HepG2 (cell line): ENCODE results near the gene MYRIP. TPM values are rescaled to one million over a fixed set of nuclear protein-coding genes. Genes with fewer than 3 reads are reported as not detected.

ENCODE experiments used
- AGO1 ChIP-seq: fragments of 200-400 bp; formaldehyde crosslinking; IDR thresholded peaks from 2 replicates; pipeline ENCODE4 v1.6.1; 2017; ENCODE audit warnings: mild to moderate bottlenecking, low read depth, low read length, moderate library complexity; ENCODE audit not compliant: poor library complexity, severe bottlenecking
- HMGXB4 ChIP-seq, 2 experiments: sonication (generic) in 1 of 2; formaldehyde crosslinking in 1 of 2; IDR thresholded peaks; 2 replicates each; pipeline versions ENCODE4 v1.4.0 to v1.6.1; 2018 to 2020; ENCODE audit warnings: missing genetic modification reagents in 2 of 2, borderline replicate concordance in 1 of 2, low read depth in 1 of 2, mild to moderate bottlenecking in 1 of 2, missing biosample characterization in 1 of 2
- POLR2G ChIP-seq: fragments of 200-400 bp; formaldehyde crosslinking; IDR thresholded peaks from 2 replicates; pipeline ENCODE4 v1.6.1; 2018; ENCODE audit warnings: mild to moderate bottlenecking, low read depth, low read length, moderate library complexity
- RERE ChIP-seq: IDR thresholded peaks from 2 replicates; pipeline ENCODE4 v1.6.1; 2016; ENCODE audit warnings: low read depth, missing genetic modification reagents, missing compliant biosample characterization
- SATB2 ChIP-seq: sonication (generic); formaldehyde crosslinking; IDR thresholded peaks from 2 replicates; pipeline ENCODE4 v1.5.0; 2020; ENCODE audit warnings: missing genetic modification reagents
- ZGPAT ChIP-seq: IDR thresholded peaks from 2 replicates; pipeline ENCODE4 v1.6.1; 2016; ENCODE audit warnings: mild to moderate bottlenecking
- ZNF609 ChIP-seq: sonication (generic); formaldehyde crosslinking; IDR thresholded peaks from 2 replicates; pipeline ENCODE4 v1.4.0; 2020; ENCODE audit warnings: mild to moderate bottlenecking, missing genetic modification reagents, borderline replicate concordance
- ZNF703 ChIP-seq: sonication (generic); formaldehyde crosslinking; IDR thresholded peaks from 2 replicates; pipeline ENCODE4 v1.5.1; 2020; ENCODE audit warnings: missing genetic modification reagents, mild to moderate bottlenecking, moderate library complexity, borderline replicate concordance
- polyA plus RNA-seq, 8 experiments: library from polyadenylated mRNA; depleted of rRNA in 3 of 8; stranded (reverse) in 7 of 8; unstranded in 1 of 8; fragments of >200 nt; fragmentation: Illumina TruSeq in 4 of 8; extraction: Trizol in 4 of 8; gene quantifications; 2 replicates each; pipeline versions ENCODE4 v1.2.1 to v1.2.3, GENCODE V29; 2011 to 2016; ENCODE audit warnings: low read depth in 4 of 8, missing spikeins in 1 of 8, mixed read lengths in 1 of 8; ENCODE audit not compliant: insufficient read depth in 1 of 8
- total RNA-seq, 5 experiments: library from RNA; depleted of rRNA; stranded (reverse); fragments of >200 nt; fragmentation: Illumina TruSeq; extraction: Trizol; gene quantifications; 2 replicates each; pipeline ENCODE4 v1.2.3, GENCODE V29; 2016; ENCODE audit warnings: low read depth in 1 of 5

Gene MYRIP
- total and polyA plus RNA-seq, 2 of the 13 experiments (the other 11 are each of a cell fraction or from before 2014, with no cell fraction given): 0.64 to 0.84 TPM

GRCh38 chr3:40086890-40087883 lies 277.8 kb downstream of the MYRIP start (continued):
- TF ChIP-seq SATB2: no peak
- TF ChIP-seq ZGPAT (CRISPR knock-in tag): no peak
- TF ChIP-seq ZNF609 (CRISPR knock-in tag): peak; percentile 72; the same call in 1 of the 2 replicates
- no peak for TF ChIP-seq POLR2G
- TF ChIP-seq ZNF703: no peak
- peak in 1 of 2 experiments; percentile 38; a peak in 1 of 4 replicates for TF ChIP-seq HMGXB4 (CRISPR knock-in tag; IDR thresholded peaks at IDR 0.05; ENCODE audit: borderline replicate concordance in 1 of 2, low read depth in 1 of 2)
- peak; percentile 67; the same call in 1 of the 2 replicates for TF ChIP-seq RERE (CRISPR knock-in tag)
- no peak for TF ChIP-seq AGO1
